Endothelial cell of umbilical vein (primary cell): ENCODE results near the gene COPS3.

Experiments
- JUN ChIP-seq: IDR thresholded peaks from 2 replicates; pipeline ENCODE4 v1.6.1; 2011; ENCODE audit warnings: borderline replicate concordance, low read depth; ENCODE audit not compliant: insufficient read length, insufficient read depth
- POLR2AphosphoS5 ChIP-seq: IDR thresholded peaks from 2 replicates; pipeline ENCODE4 v1.6.1; 2012; ENCODE audit warnings: low read depth, mild to moderate bottlenecking, control low read depth, low read length, moderate library complexity; ENCODE audit not compliant: insufficient read depth

DNA sequence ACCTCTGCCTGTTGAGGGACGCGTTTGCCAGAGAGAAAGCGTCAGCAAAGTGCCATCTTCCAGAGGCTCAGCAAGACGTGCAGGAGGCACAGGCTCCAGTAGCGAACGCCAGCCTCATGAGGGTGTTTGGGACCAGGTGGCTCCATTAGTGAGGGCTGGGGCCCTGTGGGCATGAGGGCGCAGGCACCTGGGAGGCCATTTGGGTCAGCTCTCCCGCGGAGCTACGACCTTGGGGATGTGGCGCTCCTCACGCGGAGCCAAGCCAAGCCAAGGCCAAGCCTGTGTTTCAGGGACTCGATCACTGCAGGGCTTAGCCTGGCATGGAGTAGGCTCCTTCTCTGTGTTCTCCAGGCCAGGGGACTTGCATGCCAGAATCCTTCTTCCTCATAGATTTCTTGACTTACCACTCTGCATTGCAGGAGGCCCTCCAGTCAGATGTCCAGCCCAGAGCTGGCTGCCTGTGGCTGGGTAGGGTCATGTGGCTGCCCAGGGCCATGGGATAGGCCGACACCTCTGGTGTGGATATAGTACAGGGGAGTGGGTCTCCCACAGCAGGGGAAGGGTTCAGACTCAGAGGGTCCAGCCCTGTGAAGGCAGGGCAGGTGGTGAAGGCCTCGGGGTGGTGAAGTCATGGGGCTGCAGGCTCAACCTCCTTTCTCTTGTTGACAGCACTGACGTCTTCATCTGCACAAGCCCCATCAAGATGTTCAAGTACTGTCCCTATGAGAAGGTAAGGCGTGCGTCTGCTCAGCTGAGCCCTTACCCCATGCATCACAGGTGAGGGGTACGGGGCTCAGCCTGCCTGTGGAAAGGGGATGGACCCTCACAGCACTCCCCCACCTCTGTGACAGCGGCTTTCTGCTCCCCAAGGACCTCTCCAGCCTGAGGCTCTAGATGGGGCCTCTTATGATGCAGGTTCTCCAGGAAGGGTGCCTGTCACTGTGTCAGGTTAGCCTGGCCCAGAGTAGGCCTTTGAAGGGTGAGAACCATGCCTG lies 41.8 kb upstream of the COPS3 start:
- TF ChIP-seq POLR2AphosphoS5: no peak
- TF ChIP-seq JUN: no peak
